HEK293 (cell line): ENCODE measurements around the gene IPCEF1.
A peak's percentile ranks its signal among the peaks of the same experiment; 100 is the strongest.

Experiments
- CTCF ChIA-PET: fragments of 350-600 bp; formaldehyde crosslinking; extraction: SDS; loops from one replicate; lab custom pipeline; 2021; ENCODE audit warnings: antibody characterized with exemption; lab: Yijun Ruan, JAX
- POLR2A ChIA-PET: fragments of 300-600 bp; formaldehyde crosslinking; extraction: SDS; loops from one replicate; lab custom pipeline; 2020; ENCODE audit warnings: antibody characterized with exemption, inconsistent platforms; lab: Yijun Ruan, JAX
- H3K27ac ChIP-seq: fragments of 200-500 bp; sonication (Bioruptor generic); 2 replicates; pipeline ENCODE4 v1.5.1; 2014; ENCODE audit warnings: low read depth, low read length, control low read depth, inconsistent platforms; ENCODE audit errors: extremely low read depth
- H3K36me3 ChIP-seq, 2 experiments: fragments of 200-500 bp in 1 of 2; sonication (Bioruptor generic) in 1 of 2; 1 replicate in 1 of 2; 2 replicates in 1 of 2; pipeline ENCODE4 v1.5.1; 2014 to 2017; ENCODE audit warnings: inconsistent platforms in 2 of 2, low read length in 2 of 2; ENCODE audit not compliant: control insufficient read depth in 2 of 2, insufficient read depth in 1 of 2
- H3K4me1 ChIP-seq: fragments of 200-500 bp; sonication (Bioruptor generic); 2 replicates; pipeline ENCODE4 v1.5.1; 2014; ENCODE audit warnings: mild to moderate bottlenecking, low read length, inconsistent platforms; ENCODE audit not compliant: control insufficient read depth, insufficient read depth
- H3K4me3 ChIP-seq: 2 replicates; pipeline ENCODE4 v1.5.1; 2011; ENCODE audit warnings: low read depth, mild to moderate bottlenecking, control low read depth, low read length, moderate library complexity
- H3K9me3 ChIP-seq: fragments of 200-500 bp; sonication (Bioruptor generic); 2 replicates; pipeline ENCODE4 v1.5.1; 2014; ENCODE audit warnings: low read depth, low read length, inconsistent platforms; ENCODE audit not compliant: control insufficient read depth, insufficient read depth
- GLI4 ChIP-seq: fragments of 450-650 bp; formaldehyde crosslinking; IDR thresholded peaks from 2 replicates; pipeline ENCODE4 v1.5.1; 2016; ENCODE audit warnings: missing biosample characterization, missing genetic modification characterization
- MEIS1 ChIP-seq: sonication (generic); formaldehyde crosslinking; IDR thresholded peaks from 2 replicates; pipeline ENCODE4 v1.8.1; 2022; ENCODE audit warnings: missing genetic modification reagents, mild to moderate bottlenecking, borderline replicate concordance
- PATZ1 ChIP-seq: fragments of 450-650 bp; formaldehyde crosslinking; IDR thresholded peaks from 2 replicates; pipeline ENCODE4 v1.5.1; 2016; ENCODE audit warnings: missing biosample characterization, missing genetic modification characterization
- TRIM28 ChIP-seq: IDR thresholded peaks from 2 replicates; pipeline ENCODE4 v1.6.1; 2011; ENCODE audit warnings: low read length, control low read depth, borderline replicate concordance
- YY1 ChIP-seq: fragments of 450-650 bp; formaldehyde crosslinking; IDR thresholded peaks from 2 replicates; pipeline ENCODE4 v1.5.1; 2018; ENCODE audit warnings: missing biosample characterization, missing genetic modification characterization
- ZBTB17 ChIP-seq: fragments of 450-650 bp; formaldehyde crosslinking; IDR thresholded peaks from 2 replicates; pipeline ENCODE4 v1.5.1; 2016; ENCODE audit warnings: missing biosample characterization, missing genetic modification characterization
- ZNF114 ChIP-seq: fragments of 450-650 bp; formaldehyde crosslinking; IDR thresholded peaks from 2 replicates; pipeline ENCODE4 v1.5.0; 2017; ENCODE audit warnings: missing biosample characterization, missing genetic modification characterization
- ZNF280D ChIP-seq: fragments of 450-650 bp; formaldehyde crosslinking; IDR thresholded peaks from 2 replicates; pipeline ENCODE4 v1.5.1; 2016; ENCODE audit warnings: missing biosample characterization, missing genetic modification characterization
- ZNF335 ChIP-seq: fragments of 450-650 bp; formaldehyde crosslinking; conservative IDR thresholded peaks from 2 replicates; pipeline ENCODE4 v1.5.1; 2016; ENCODE audit warnings: missing biosample characterization, missing genetic modification characterization
- ZNF518A ChIP-seq: fragments of 450-650 bp; formaldehyde crosslinking; conservative IDR thresholded peaks from 2 replicates; pipeline ENCODE4 v1.5.1; 2016; ENCODE audit warnings: low read depth, missing biosample characterization, missing genetic modification characterization
- ZNF544 ChIP-seq: fragments of 450-650 bp; formaldehyde crosslinking; IDR thresholded peaks from 2 replicates; pipeline ENCODE4 v1.5.0; 2017; ENCODE audit warnings: missing biosample characterization, missing genetic modification characterization
- ZNF677 ChIP-seq: fragments of 450-650 bp; IDR thresholded peaks from 2 replicates; pipeline ENCODE4 v1.5.0; 2018; ENCODE audit warnings: missing biosample characterization, mild to moderate bottlenecking, missing genetic modification characterization, moderate library complexity
- ZNF747 ChIP-seq: fragments of 450-650 bp; formaldehyde crosslinking; IDR thresholded peaks from 2 replicates; pipeline ENCODE4 v1.5.1; 2016; ENCODE audit warnings: missing biosample characterization, missing genetic modification characterization
- ZSCAN16 ChIP-seq: fragments of 450-650 bp; formaldehyde crosslinking; IDR thresholded peaks from 2 replicates; pipeline ENCODE4 v1.5.1; 2016; ENCODE audit warnings: missing biosample characterization, missing genetic modification characterization
- TF ChIP-seq, protein P1 (sequence below): fragments of 450-650 bp; formaldehyde crosslinking; IDR thresholded peaks from 2 replicates; pipeline ENCODE4 v1.5.1; 2016; ENCODE audit warnings: missing biosample characterization, missing genetic modification characterization
- TF ChIP-seq, protein P2 (sequence below): fragments of 450-650 bp; formaldehyde crosslinking; IDR thresholded peaks from 2 replicates; pipeline ENCODE4 v1.5.1; 2017; ENCODE audit warnings: missing biosample characterization, missing genetic modification characterization

Gene IPCEF1

GRCh38 chr6:154251116-154251515 is 105.5 kb downstream of the IPCEF1 start (continued):
- TF ChIP-seq ZSCAN16 (no peak), ZNF544 (tag by site-specific recombination) (no peak), MEIS1 (CRISPR knock-in tag) (no peak), ZNF747 (no peak)
- TF ChIP-seq, protein P1, sequence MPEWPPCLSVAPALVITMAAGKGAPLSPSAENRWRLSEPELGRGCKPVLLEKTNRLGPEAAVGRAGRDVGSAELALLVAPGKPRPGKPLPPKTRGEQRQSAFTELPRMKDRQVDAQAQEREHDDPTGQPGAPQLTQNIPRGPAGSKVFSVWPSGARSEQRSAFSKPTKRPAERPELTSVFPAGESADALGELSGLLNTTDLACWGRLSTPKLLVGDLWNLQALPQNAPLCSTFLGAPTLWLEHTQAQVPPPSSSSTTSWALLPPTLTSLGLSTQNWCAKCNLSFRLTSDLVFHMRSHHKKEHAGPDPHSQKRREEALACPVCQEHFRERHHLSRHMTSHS (tag by site-specific recombination), result no peak

DNA sequence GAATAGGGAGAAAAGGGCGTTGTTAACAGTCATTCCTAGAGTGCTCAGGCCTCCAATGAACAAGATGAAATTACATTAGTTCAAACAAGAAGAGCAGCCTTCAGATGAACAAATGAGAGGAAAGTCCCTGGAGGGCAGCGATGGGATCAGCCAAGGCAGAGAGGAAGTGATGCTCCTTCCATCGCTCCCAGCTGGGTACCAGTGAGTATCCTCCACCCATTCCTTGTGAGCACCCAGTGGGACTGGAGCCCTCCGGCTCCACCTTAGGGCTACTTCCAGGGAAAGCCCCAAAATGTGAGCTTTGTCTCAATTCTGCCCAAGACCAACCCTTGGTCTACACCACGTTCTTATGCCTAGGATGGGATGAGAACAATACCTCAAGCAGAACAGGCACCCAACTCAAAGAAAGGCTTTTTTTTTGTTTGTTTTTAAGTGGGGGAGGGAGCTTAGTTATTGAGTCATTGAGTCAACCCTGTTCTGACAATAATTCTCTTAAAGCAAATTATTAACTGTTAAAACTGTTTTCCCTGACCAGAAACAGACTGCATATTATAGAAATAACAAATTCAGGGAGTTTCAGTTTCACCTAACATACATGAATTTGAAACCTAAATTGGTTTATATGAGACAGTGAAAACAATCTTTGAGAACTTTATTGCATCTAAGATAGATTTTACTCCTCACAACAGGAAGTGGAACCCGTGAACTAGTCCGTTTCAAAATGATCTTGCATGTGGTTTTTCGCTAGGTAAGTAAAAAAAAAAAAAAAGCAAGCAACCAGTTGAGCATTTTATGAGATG is 106.9 kb downstream of the IPCEF1 start:
- ChIA-PET CTCF (no interaction called here), POLR2A (no interaction called here)
- no peaks in the 10 kb centered on the region for H3K9me3 ChIP-seq
- TF ChIP-seq YY1, result no peak
- TF ChIP-seq GLI4 (tag by site-specific recombination), result no peak
- peak; percentile 24; the same call in 1 of the 2 replicates for TF ChIP-seq TRIM28
- TF ChIP-seq, protein P2, sequence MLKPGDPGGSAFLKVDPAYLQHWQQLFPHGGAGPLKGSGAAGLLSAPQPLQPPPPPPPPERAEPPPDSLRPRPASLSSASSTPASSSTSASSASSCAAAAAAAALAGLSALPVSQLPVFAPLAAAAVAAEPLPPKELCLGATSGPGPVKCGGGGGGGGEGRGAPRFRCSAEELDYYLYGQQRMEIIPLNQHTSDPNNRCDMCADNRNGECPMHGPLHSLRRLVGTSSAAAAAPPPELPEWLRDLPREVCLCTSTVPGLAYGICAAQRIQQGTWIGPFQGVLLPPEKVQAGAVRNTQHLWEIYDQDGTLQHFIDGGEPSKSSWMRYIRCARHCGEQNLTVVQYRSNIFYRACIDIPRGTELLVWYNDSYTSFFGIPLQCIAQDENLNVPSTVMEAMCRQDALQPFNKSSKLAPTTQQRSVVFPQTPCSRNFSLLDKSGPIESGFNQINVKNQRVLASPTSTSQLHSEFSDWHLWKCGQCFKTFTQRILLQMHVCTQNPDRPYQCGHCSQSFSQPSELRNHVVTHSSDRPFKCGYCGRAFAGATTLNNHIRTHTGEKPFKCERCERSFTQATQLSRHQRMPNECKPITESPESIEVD (tag by site-specific recombination), result peak; percentile 39; the same call in 1 of the 2 replicates
- H3K27ac ChIP-seq, result no peak overlapping the region
- no peaks in the 10 kb centered on the region for H3K36me3 ChIP-seq
- no peak overlapping the region for H3K4me3 ChIP-seq
- peaks cover 3% of the 10 kb centered on the region; the same call in 1 of the 2 replicates for H3K4me1 ChIP-seq

DNA sequence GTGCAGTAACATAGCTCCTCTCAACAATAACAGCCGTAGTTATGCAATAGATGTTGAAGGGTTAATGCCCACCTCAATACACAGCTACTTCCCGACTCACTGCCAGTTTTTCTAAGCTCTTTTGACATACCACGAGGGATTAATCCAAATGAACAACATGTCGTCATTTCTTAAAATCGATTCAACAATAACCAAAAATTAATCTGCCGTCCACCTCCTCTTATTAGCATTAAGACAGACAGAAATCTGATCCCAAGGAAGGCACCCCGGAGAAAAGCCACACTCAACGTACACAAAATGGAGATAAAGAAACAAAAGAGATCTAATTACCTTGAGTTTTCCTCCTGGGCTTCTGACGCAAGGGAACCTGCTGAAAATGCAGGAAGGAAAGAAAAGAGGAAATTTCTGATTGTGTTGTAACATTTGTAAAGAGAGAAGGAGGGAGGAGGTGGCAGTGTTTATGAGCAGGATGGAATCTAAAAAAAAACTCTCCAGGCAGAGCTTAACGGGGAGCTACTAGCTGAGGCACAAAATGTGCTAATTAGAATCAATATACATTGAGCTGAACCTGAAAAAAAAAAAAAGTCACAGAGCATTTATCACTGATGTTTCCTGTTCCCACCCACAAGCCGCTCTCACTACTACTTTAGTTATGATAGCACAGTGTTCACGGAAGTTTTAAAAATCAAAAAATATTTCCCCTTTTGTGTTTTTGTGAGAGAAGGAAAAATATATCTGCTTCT is 109.3 kb downstream of the IPCEF1 start:
- CTCF ChIA-PET, result interaction anchor here (0.5 to 2.2 kb wide), 5 partner anchors 28 to 1574 kb away, joined by 3 to 7 read pairs (median 3); no protein-coding TSS in a partner anchor
- peak overlapping the region; percentile 22 for H3K4me3 ChIP-seq
- no peaks in the 10 kb centered on the region for H3K9me3 ChIP-seq
- POLR2A ChIA-PET, result no interaction called here
- no peaks in the 10 kb centered on the region for H3K36me3 ChIP-seq
- peak overlapping the region; percentile 4; the same call in 1 of the 2 replicates for H3K27ac ChIP-seq
- H3K4me1 ChIP-seq, result peaks cover 3% of the 10 kb centered on the region; the same call in 1 of the 2 replicates
- peak; percentile 55 for TF ChIP-seq ZBTB17 (tag by site-specific recombination)
- no peak for TF ChIP-seq ZNF114 (tag by site-specific recombination)
- no peak for TF ChIP-seq PATZ1 (tag by site-specific recombination)
- no peak for TF ChIP-seq ZNF677 (tag by site-specific recombination)
- TF ChIP-seq ZNF280D (tag by site-specific recombination), result no peak
- 0 out of 2 replicates have a peak, but pooled peaks have one; percentile 48 for TF ChIP-seq ZNF518A (tag by site-specific recombination)
- TF ChIP-seq ZNF335 (tag by site-specific recombination), result peak; percentile 96
